Progenitor cell of endocrine pancreas (in vitro differentiated cells): ENCODE results near the gene NBEA. TPM values are rescaled to one million over a fixed set of nuclear protein-coding genes. Genes with fewer than 3 reads are reported as not detected.

ENCODE experiments used
- DNase-seq: peaks from one replicate; pipeline ENCODE4 v3.0.0; 2021; ENCODE audit warnings: low spot score; ENCODE audit not compliant: unreplicated experiment
- H3K27ac Mint-ChIP-seq: 2 replicates; pipeline ENCODE4 v1.8.0; 2021; ENCODE audit warnings: mild to moderate bottlenecking, moderate library complexity, mixed read lengths
- H3K27me3 Mint-ChIP-seq: 2 replicates; pipeline ENCODE4 v1.8.0; 2021; ENCODE audit warnings: mixed read lengths
- H3K36me3 Mint-ChIP-seq: 2 replicates; pipeline ENCODE4 v1.8.0; 2022; ENCODE audit warnings: mixed read lengths; ENCODE audit not compliant: insufficient read depth
- H3K4me1 Mint-ChIP-seq: 2 replicates; pipeline ENCODE4 v1.8.0; 2021; ENCODE audit warnings: low read depth, mixed read lengths
- H3K4me3 Mint-ChIP-seq: 2 replicates; pipeline ENCODE4 v1.8.0; 2021; ENCODE audit warnings: low read depth, mild to moderate bottlenecking, moderate library complexity, mixed read lengths
- H3K9me3 Mint-ChIP-seq: 2 replicates; pipeline ENCODE4 v1.8.0; 2021; ENCODE audit warnings: low read depth, mixed read lengths
- CTCF ChIP-seq: fragments of 200-600 bp; sonication (generic); IDR thresholded peaks from one replicate; pipeline ENCODE4 v1.5.0; 2021; ENCODE audit warnings: antibody characterized with exemption, mild to moderate bottlenecking; ENCODE audit not compliant: unreplicated experiment
- total RNA-seq: library from RNA; stranded (reverse); gene quantifications from 2 replicates; pipeline ENCODE4 v1.2.1, GENCODE V29; 2021

NBEA gene
- total RNA-seq, 1 donor from 2014 or later = 21.7 TPM

GRCh38 chr13:34935841-34936240 is 6.2 kb upstream of the NBEA start:
- H3K9me3 Mint-ChIP-seq = no peaks in the 10 kb centered on the region
- no peak overlapping the region for H3K4me3 Mint-ChIP-seq
- TF ChIP-seq CTCF = no peak

GRCh38 chr13:34939771-34940170 is 2.3 kb upstream of the NBEA start:
- no peak overlapping the region for H3K27ac Mint-ChIP-seq
- no peak for TF ChIP-seq CTCF
- no peak overlapping the region for H3K4me3 Mint-ChIP-seq
- H3K4me1 Mint-ChIP-seq = peaks cover 13% of the 10 kb centered on the region
- H3K9me3 Mint-ChIP-seq = no peaks in the 10 kb centered on the region
- peaks cover 21% of the 10 kb centered on the region for H3K27me3 Mint-ChIP-seq
- no peaks in the 10 kb centered on the region for H3K36me3 Mint-ChIP-seq
- DNase-seq = no peak

More at GRCh38 chr13:34935841-34936240, 6.2 kb upstream of the NBEA start:
- H3K36me3 Mint-ChIP-seq = no peaks in the 10 kb centered on the region
- H3K27ac Mint-ChIP-seq = no peak overlapping the region
- peaks cover 2% of the 10 kb centered on the region for H3K4me1 Mint-ChIP-seq
- DNase-seq = no peak
- H3K27me3 Mint-ChIP-seq = peaks cover 2% of the 10 kb centered on the region

GRCh38 chr13:34941436-34941834 is 635 bp upstream of the NBEA start:
- peak overlapping the region; percentile 93 for H3K27ac Mint-ChIP-seq
- DNase-seq = no peak
- no peaks in the 10 kb centered on the region for H3K9me3 Mint-ChIP-seq
- peaks cover 19% of the 10 kb centered on the region for H3K4me1 Mint-ChIP-seq
- no peaks in the 10 kb centered on the region for H3K36me3 Mint-ChIP-seq
- peaks cover 25% of the 10 kb centered on the region for H3K27me3 Mint-ChIP-seq
- no peak for TF ChIP-seq CTCF
- H3K4me3 Mint-ChIP-seq = peak overlapping the region; percentile 93

GRCh38 chr13:34942732-34943435 is 814 bp downstream of the NBEA start:
- no peak for TF ChIP-seq CTCF
- H3K4me1 Mint-ChIP-seq = peaks cover 19% of the 10 kb centered on the region
- H3K4me3 Mint-ChIP-seq = peak overlapping the region; percentile 93
- peak overlapping the region; percentile 44 for H3K27ac Mint-ChIP-seq
- H3K27me3 Mint-ChIP-seq = peaks cover 25% of the 10 kb centered on the region
- DNase-seq = peak; percentile 28
- no peaks in the 10 kb centered on the region for H3K9me3 Mint-ChIP-seq
- no peaks in the 10 kb centered on the region for H3K36me3 Mint-ChIP-seq

GRCh38 chr13:34943436-34944273 is 1.6 kb downstream of the NBEA start:
- no peak for DNase-seq
- peaks cover 25% of the 10 kb centered on the region for H3K27me3 Mint-ChIP-seq
- no peaks in the 10 kb centered on the region for H3K36me3 Mint-ChIP-seq
- TF ChIP-seq CTCF = no peak
- peaks cover 19% of the 10 kb centered on the region for H3K4me1 Mint-ChIP-seq
- H3K4me3 Mint-ChIP-seq = peak overlapping the region; percentile 93
- H3K27ac Mint-ChIP-seq = peak overlapping the region; percentile 44
- no peaks in the 10 kb centered on the region for H3K9me3 Mint-ChIP-seq
